ENCODE results near the gene ARMC10.

DNA sequence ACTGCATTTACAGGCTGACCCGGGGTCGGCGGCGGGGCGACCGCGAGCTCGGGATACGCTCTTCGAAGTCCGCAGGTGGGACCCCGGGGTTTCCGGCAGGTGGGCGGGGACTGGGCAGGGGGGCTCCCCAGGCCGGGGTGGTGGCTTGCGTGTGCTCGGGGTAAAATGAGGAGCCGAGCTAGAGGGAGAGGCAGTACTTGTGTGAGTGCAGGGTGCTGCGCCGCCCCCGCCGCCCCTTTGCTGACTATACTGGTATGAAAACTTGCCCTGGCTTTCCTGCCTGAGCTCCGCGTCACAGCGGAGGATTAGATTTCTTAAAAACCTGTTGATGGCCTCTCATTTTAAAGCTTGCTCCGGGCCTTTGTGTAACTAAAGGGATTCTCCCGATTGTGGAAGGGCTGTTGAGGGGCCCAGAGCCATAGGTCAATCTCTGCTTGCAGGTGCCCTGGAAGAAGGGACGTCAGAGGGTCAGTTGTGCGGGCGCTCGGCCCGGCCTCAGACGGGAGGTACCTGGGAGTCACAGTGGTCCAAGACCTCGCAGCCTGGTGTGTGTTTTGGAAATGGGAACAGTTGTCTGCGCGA is 488 bp downstream of the ARMC10 start:
- TF ChIP-seq EZH2phosphoT487 (IDR thresholded peaks at IDR 0.05; ENCODE audit: borderline replicate concordance, low read depth, low read length) = no peak
- TF ChIP-seq, protein P1, sequence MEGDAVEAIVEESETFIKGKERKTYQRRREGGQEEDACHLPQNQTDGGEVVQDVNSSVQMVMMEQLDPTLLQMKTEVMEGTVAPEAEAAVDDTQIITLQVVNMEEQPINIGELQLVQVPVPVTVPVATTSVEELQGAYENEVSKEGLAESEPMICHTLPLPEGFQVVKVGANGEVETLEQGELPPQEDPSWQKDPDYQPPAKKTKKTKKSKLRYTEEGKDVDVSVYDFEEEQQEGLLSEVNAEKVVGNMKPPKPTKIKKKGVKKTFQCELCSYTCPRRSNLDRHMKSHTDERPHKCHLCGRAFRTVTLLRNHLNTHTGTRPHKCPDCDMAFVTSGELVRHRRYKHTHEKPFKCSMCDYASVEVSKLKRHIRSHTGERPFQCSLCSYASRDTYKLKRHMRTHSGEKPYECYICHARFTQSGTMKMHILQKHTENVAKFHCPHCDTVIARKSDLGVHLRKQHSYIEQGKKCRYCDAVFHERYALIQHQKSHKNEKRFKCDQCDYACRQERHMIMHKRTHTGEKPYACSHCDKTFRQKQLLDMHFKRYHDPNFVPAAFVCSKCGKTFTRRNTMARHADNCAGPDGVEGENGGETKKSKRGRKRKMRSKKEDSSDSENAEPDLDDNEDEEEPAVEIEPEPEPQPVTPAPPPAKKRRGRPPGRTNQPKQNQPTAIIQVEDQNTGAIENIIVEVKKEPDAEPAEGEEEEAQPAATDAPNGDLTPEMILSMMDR (conservative IDR thresholded peaks at IDR 0.05; ENCODE audit: low read length) = no peak
